GM23338 (cell line): ENCODE measurements around the gene MRM2. TPM values are rescaled to one million over a fixed set of nuclear protein-coding genes. Genes with fewer than 3 reads are reported as not detected.

Experiments used
- ATAC-seq: fragments of 200-7000 bp; cut with Tn5 transposase; 3 replicates; pipeline ENCODE4 v1.9.1; 2020
- DNase-seq: peaks from one replicate; pipeline ENCODE4 v3.0.0-alpha.2; 2015; ENCODE audit warnings: low spot score
- H2AFZ ChIP-seq: fragments of 200-600 bp; sonication (generic); 2 replicates; pipeline ENCODE4 v1.8.0; 2016; ENCODE audit warnings: antibody characterized with exemption, mild to moderate bottlenecking, moderate library complexity
- H3F3A ChIP-seq: fragments of 200-600 bp; sonication (generic); replicated peaks from 2 replicates; pipeline ENCODE4 v1.8.0; 2017; ENCODE audit warnings: antibody characterized with exemption, mixed run types, low read depth
- H3K27ac ChIP-seq: fragments of 200-600 bp; sonication (generic); 2 replicates; pipeline ENCODE4 v1.6.1; 2016; ENCODE audit warnings: low read depth
- H3K27me3 ChIP-seq: fragments of 200-600 bp; sonication (generic); 2 replicates; pipeline ENCODE4 v1.8.0; 2016; ENCODE audit warnings: mild to moderate bottlenecking, mixed run types, moderate library complexity; ENCODE audit not compliant: insufficient read depth
- H3K36me3 ChIP-seq: fragments of 200-600 bp; sonication (generic); 2 replicates; pipeline ENCODE4 v1.8.0; 2016; ENCODE audit warnings: mild to moderate bottlenecking; ENCODE audit not compliant: insufficient read depth
- H3K4me1 ChIP-seq: fragments of 200-600 bp; sonication (generic); 2 replicates; pipeline ENCODE4 v1.8.0; 2016; ENCODE audit warnings: mild to moderate bottlenecking, moderate library complexity; ENCODE audit not compliant: insufficient read depth
- H3K4me2 ChIP-seq: fragments of 200-600 bp; sonication (generic); 2 replicates; pipeline ENCODE4 v1.7.1; 2017; ENCODE audit warnings: mixed run types
- H3K4me3 ChIP-seq: fragments of 200-600 bp; sonication (generic); 2 replicates; pipeline ENCODE4 v1.6.1; 2016; ENCODE audit warnings: mixed run types
- H3K79me2 ChIP-seq: fragments of 200-600 bp; sonication (generic); replicated peaks from 2 replicates; pipeline ENCODE4 v1.8.0; 2017; ENCODE audit warnings: mild to moderate bottlenecking; ENCODE audit not compliant: insufficient read depth
- H3K9me2 ChIP-seq: fragments of 200-600 bp; sonication (generic); 2 replicates; pipeline ENCODE4 v1.8.0; 2017; ENCODE audit not compliant: insufficient read depth
- H4K20me1 ChIP-seq: fragments of 200-600 bp; sonication (generic); replicated peaks from 2 replicates; pipeline ENCODE4 v1.8.0; 2017; ENCODE audit warnings: mild to moderate bottlenecking; ENCODE audit not compliant: insufficient read depth
- H3K27ac Mint-ChIP-seq: 2 replicates; pipeline ENCODE4 v1.8.0; 2020; ENCODE audit warnings: inconsistent platforms, mild to moderate bottlenecking, moderate library complexity, mixed read lengths
- H3K27me3 Mint-ChIP-seq: 3 replicates; pipeline ENCODE4 v1.8.0; 2022; ENCODE audit warnings: low read depth, mild to moderate bottlenecking, moderate library complexity, mixed read lengths, inconsistent platforms; ENCODE audit not compliant: insufficient read depth, poor library complexity
- H3K36me3 Mint-ChIP-seq: 3 replicates; pipeline ENCODE4 v1.8.0; 2021; ENCODE audit warnings: low read depth, mild to moderate bottlenecking, inconsistent platforms, moderate library complexity, mixed read lengths
- H3K4me1 Mint-ChIP-seq: 3 replicates; pipeline ENCODE4 v1.8.0; 2020; ENCODE audit warnings: mild to moderate bottlenecking, inconsistent platforms, mixed read lengths
- H3K4me3 Mint-ChIP-seq: 3 replicates; pipeline ENCODE4 v1.8.0; 2021; ENCODE audit warnings: moderate library complexity, mild to moderate bottlenecking, inconsistent platforms, mixed read lengths
- H3K9me3 Mint-ChIP-seq: 3 replicates; pipeline ENCODE4 v1.8.0; 2020; ENCODE audit warnings: moderate library complexity, mild to moderate bottlenecking, inconsistent platforms, mixed read lengths
- CREB1 ChIP-seq: fragments of 250-450 bp; sonication (Bioruptor Pico); IDR thresholded peaks from 2 replicates; pipeline ENCODE4 v1.5.0; 2020; ENCODE audit warnings: low read depth, mild to moderate bottlenecking, moderate library complexity
- CTCF ChIP-seq, 2 experiments: fragments of 200-600 bp in 1 of 2; sonication (generic) in 1 of 2; conservative IDR thresholded peaks; 2 replicates each; pipeline versions ENCODE4 v1.5.1 to v1.6.1; 2016 to 2017; ENCODE audit warnings: antibody characterized with exemption in 2 of 2, low read depth in 2 of 2, mild to moderate bottlenecking in 2 of 2, moderate library complexity in 1 of 2
- ETS1 ChIP-seq: IDR thresholded peaks from 2 replicates; pipeline ENCODE4 v1.6.1; 2016; ENCODE audit warnings: antibody characterized with exemption
- EZH2phosphoT487 ChIP-seq: fragments of 200-600 bp; sonication (generic); IDR thresholded peaks from one replicate; pipeline ENCODE4 v1.8.1; 2018; ENCODE audit warnings: antibody characterized with exemption; ENCODE audit not compliant: unreplicated experiment
- JUNB ChIP-seq: IDR thresholded peaks from one replicate; pipeline ENCODE4 v1.6.1; 2016; ENCODE audit warnings: antibody characterized with exemption; ENCODE audit not compliant: unreplicated experiment
- NANOG ChIP-seq: IDR thresholded peaks from 2 replicates; pipeline ENCODE4 v1.6.1; 2016; ENCODE audit warnings: antibody characterized with exemption, borderline replicate concordance
- REST ChIP-seq: IDR thresholded peaks from one replicate; pipeline ENCODE4 v1.6.1; 2018; ENCODE audit warnings: antibody characterized with exemption; ENCODE audit not compliant: unreplicated experiment
- STAT1 ChIP-seq: IDR thresholded peaks from one replicate; pipeline ENCODE4 v1.6.1; 2016; ENCODE audit warnings: antibody characterized with exemption; ENCODE audit not compliant: unreplicated experiment
- ZNF114 ChIP-seq: fragments of 250-450 bp; sonication (Bioruptor Pico); IDR thresholded peaks from 2 replicates; pipeline ENCODE4 v1.5.0; 2020; ENCODE audit warnings: mild to moderate bottlenecking, moderate library complexity
- ZNF331 ChIP-seq: fragments of 250-450 bp; sonication (Bioruptor Pico); IDR thresholded peaks from 2 replicates; pipeline ENCODE4 v1.5.0; 2020; ENCODE audit warnings: low read depth, mild to moderate bottlenecking, moderate library complexity
- polyA plus RNA-seq: library from polyadenylated mRNA; unstranded; fragments of >200 nt; fragmentation: Nextera tagmentation; extraction: Ambion mirVana; gene quantifications from 2 replicates; pipeline ENCODE4 v1.2.1, GENCODE V29; 2016
- total RNA-seq: library from RNA; depleted of rRNA; stranded (reverse); fragments of >200 nt; shearing (Covaris generic); gene quantifications from 2 replicates; pipeline ENCODE4 v1.2.3, GENCODE V29; 2014

MRM2 gene
- total and polyA plus RNA-seq, 2 experiments from 2014 or later, result 30.0 to 37.8 TPM

- H3K36me3 Mint-ChIP-seq, result peaks cover 67% of the 10 kb centered on the region
- H3K4me2 ChIP-seq, result no peak overlapping the region
- H3K27me3 Mint-ChIP-seq, result peaks cover 8% of the 10 kb centered on the region
- TF ChIP-seq EZH2phosphoT487 (no peak), STAT1 (no peak), ZNF331 (CRISPR knock-in tag) (no peak), CTCF (conservative IDR thresholded peaks at IDR 0.05; ENCODE audit: low read depth in 2 of 2) (no peak)
- no peak overlapping the region for H2AFZ ChIP-seq
- no peak overlapping the region for H3K27ac ChIP-seq
- H3K4me1 Mint-ChIP-seq, result no peaks in the 10 kb centered on the region
- no peak for DNase-seq
- no peaks in the 10 kb centered on the region for H3K4me1 ChIP-seq
- no peaks in the 10 kb centered on the region for H3K9me2 ChIP-seq
- peaks cover 34% of the 10 kb centered on the region for H3K79me2 ChIP-seq
- no peak overlapping the region for H3K4me3 Mint-ChIP-seq
- no peaks in the 10 kb centered on the region for H3F3A ChIP-seq
- H3K9me3 Mint-ChIP-seq, result no peaks in the 10 kb centered on the region
- H4K20me1 ChIP-seq, result peaks cover 6% of the 10 kb centered on the region
- H3K27ac Mint-ChIP-seq, result no peak overlapping the region
- no peaks in the 10 kb centered on the region for H3K27me3 ChIP-seq
- H3K4me3 ChIP-seq, result no peak overlapping the region
- H3K36me3 ChIP-seq, result peaks cover 12% of the 10 kb centered on the region; the same call in 1 of the 2 replicates
- ATAC-seq, result no peak
Measured at GRCh38 chr7:2220954-2221353, 21.1 kb downstream of the MRM2 start.

GRCh38 chr7:2220506-2220905, 21.5 kb downstream of the MRM2 start:
- H3F3A ChIP-seq, result no peaks in the 10 kb centered on the region
- no peak overlapping the region for H3K4me2 ChIP-seq
- ATAC-seq (no peak), DNase-seq (no peak)
- no peak overlapping the region for H3K27ac ChIP-seq
- no peak overlapping the region for H3K4me3 ChIP-seq
- peaks cover 6% of the 10 kb centered on the region for H4K20me1 ChIP-seq
- no peaks in the 10 kb centered on the region for H3K27me3 ChIP-seq
- no peak overlapping the region for H2AFZ ChIP-seq
- H3K27ac Mint-ChIP-seq, result no peak overlapping the region
- no peak for TF ChIP-seq CTCF (conservative IDR thresholded peaks at IDR 0.05; ENCODE audit: low read depth in 2 of 2)
- no peak for TF ChIP-seq EZH2phosphoT487
- no peak for TF ChIP-seq ZNF114 (CRISPR knock-in tag)
- TF ChIP-seq CREB1, result no peak
- no peak for TF ChIP-seq REST
- no peak for TF ChIP-seq JUNB
- no peak for TF ChIP-seq ETS1
- TF ChIP-seq NANOG, result no peak
- H3K4me1 Mint-ChIP-seq, result no peaks in the 10 kb centered on the region
- H3K36me3 ChIP-seq, result peaks cover 13% of the 10 kb centered on the region; the same call in 1 of the 2 replicates
- no peaks in the 10 kb centered on the region for H3K9me3 Mint-ChIP-seq
- H3K27me3 Mint-ChIP-seq, result peaks cover 11% of the 10 kb centered on the region
- H3K9me2 ChIP-seq, result no peaks in the 10 kb centered on the region
- H3K79me2 ChIP-seq, result peaks cover 32% of the 10 kb centered on the region
- no peak overlapping the region for H3K4me3 Mint-ChIP-seq
- H3K4me1 ChIP-seq, result no peaks in the 10 kb centered on the region
- H3K36me3 Mint-ChIP-seq, result peaks cover 67% of the 10 kb centered on the region
